HG02623 (cell line): ENCODE measurements around the gene PRXL2C.
"Not testable (repeated sequence)": the region's sequence is repeated elsewhere in the genome, so short reads cannot be mapped to it uniquely, and the experiment has no call there.

Source experiments
- ATAC-seq: cut with Tn5 transposase; IDR thresholded peaks from one replicate; pipeline ENCODE4 v1.9.1; 2021; ENCODE audit warnings: moderate library complexity; ENCODE audit not compliant: unreplicated experiment

Gene PRXL2C

GRCh38 chr9:96649620-96650324 is 5.3 kb downstream of the PRXL2C start:
- ATAC-seq: no peak

GRCh38 chr9:96646081-96646991 is 8.8 kb downstream of the PRXL2C start:
- ATAC-seq: no peak

GRCh38 chr9:96644137-96644536 is 11.0 kb downstream of the PRXL2C start:
- ATAC-seq: no peak

GRCh38 chr9:96641514-96641913 is 13.6 kb downstream of the PRXL2C start:
- ATAC-seq: no peak

- no peak for ATAC-seq
These were observed 16.3 kb downstream of the PRXL2C start for GRCh38 chr9:96638606-96639364.

GRCh38 chr9:96636368-96636767 is 18.7 kb downstream of the PRXL2C start:
- no peak for ATAC-seq

- not testable (repeated sequence) for ATAC-seq
These were observed 21.5 kb downstream of the PRXL2C start for GRCh38 chr9:96633579-96633978.

GRCh38 chr9:96626912-96627311 is 28.2 kb downstream of the PRXL2C start:
- ATAC-seq: no peak

GRCh38 chr9:96621618-96622017 is 33.5 kb downstream of the PRXL2C start:
- ATAC-seq: no peak

GRCh38 chr9:96620832-96621269 is 34.3 kb downstream of the PRXL2C start:
- ATAC-seq: no peak

- ATAC-seq: no peak
These were observed 35.0 kb downstream of the PRXL2C start for GRCh38 chr9:96620181-96620514.

- no peak for ATAC-seq
These were observed 35.5 kb downstream of the PRXL2C start, which contains the start of gene CDC14B for GRCh38 chr9:96619491-96620180. TSS of gene CDC14B (minus strand) at chr9:96619843. CDS start at chr9:96619378, 465 bp downstream.

GRCh38 chr9:96619124-96619465 is 36.0 kb downstream of the PRXL2C start:
- no peak for ATAC-seq

- no peak for ATAC-seq
These were observed 36.7 kb downstream of the PRXL2C start for GRCh38 chr9:96618209-96619123.

- ATAC-seq: no peak
These were observed 37.5 kb downstream of the PRXL2C start for GRCh38 chr9:96617439-96618185.

GRCh38 chr9:96616817-96617438 is 38.2 kb downstream of the PRXL2C start:
- no peak for ATAC-seq

- no peak for ATAC-seq
These were observed 39.7 kb downstream of the PRXL2C start for GRCh38 chr9:96615411-96615810.

- ATAC-seq: not testable (repeated sequence)
These were observed 40.5 kb downstream of the PRXL2C start for GRCh38 chr9:96614664-96615063.
